Sigmoid colon (tissue), 7 donors: Measurements from ENCODE around the gene KIF5C. TPM values are rescaled to one million over a fixed set of nuclear protein-coding genes. Genes with fewer than 3 reads are reported as not detected.

Experiments
- DNase-seq: peaks from one replicate; pipeline ENCODE4 v3.0.0-alpha.2; 2019
- H3K27ac ChIP-seq, 4 donors: fragments of 200-600 bp; sonication (generic); one replicate each; pipeline ENCODE4 v1.5.1; 2016 to 2019; ENCODE audit warnings: mild to moderate bottlenecking in 1 of 4
- H3K27me3 ChIP-seq, 3 donors: fragments of 200-600 bp; sonication (generic); one replicate each; pipeline ENCODE4 v1.5.1; 2019; ENCODE audit warnings: mild to moderate bottlenecking in 1 of 3
- H3K36me3 ChIP-seq, 4 donors: fragments of 200-600 bp; sonication (generic); one replicate each; pipeline ENCODE4 v1.5.1; 2016 to 2019
- H3K4me1 ChIP-seq, 4 donors: fragments of 200-600 bp; sonication (generic); one replicate each; pipeline ENCODE4 v1.5.1; 2017 to 2019
- H3K4me3 ChIP-seq, 4 donors: fragments of 200-600 bp; sonication (generic); one replicate each; pipeline ENCODE4 v1.5.1; 2017 to 2019; ENCODE audit warnings: mild to moderate bottlenecking in 2 of 4, moderate library complexity in 1 of 4
- H3K9me3 ChIP-seq, 4 donors: fragments of 200-600 bp in 3 of 4; sonication (generic) in 3 of 4; one replicate each; pipeline versions ENCODE4 v1.5.1 to v1.6.1; 2013 to 2019
- CTCF ChIP-seq, 4 experiments: fragments of 450-650 bp in 3 of 4; fragments of 200-600 bp in 1 of 4; IDR thresholded peaks; one replicate each; pipeline ENCODE4 v1.5.1; 2016 to 2019; ENCODE audit warnings: antibody characterized with exemption in 4 of 4, mild to moderate bottlenecking in 3 of 4, moderate library complexity in 2 of 4
- EP300 ChIP-seq, 4 donors: sonication (generic); formaldehyde crosslinking; IDR thresholded peaks; one replicate each; pipeline ENCODE4 v1.6.1; 2017; ENCODE audit warnings: antibody characterized with exemption in 4 of 4
- POLR2A ChIP-seq, 2 donors: fragments of 450-650 bp; IDR thresholded peaks; one replicate each; pipeline ENCODE4 v1.6.1; 2016; ENCODE audit warnings: antibody characterized with exemption in 2 of 2, mild to moderate bottlenecking in 2 of 2, moderate library complexity in 2 of 2
- POLR2AphosphoS5 ChIP-seq, 4 donors: sonication (generic); formaldehyde crosslinking; IDR thresholded peaks; one replicate each; pipeline ENCODE4 v1.6.1; 2017; ENCODE audit warnings: antibody characterized with exemption in 4 of 4
- WGBS, 2 donors: extraction: QIAGEN DNeasy Blood & Tissue Kit; methylation state at CpG; one replicate each; pipeline ENCODE4 v1.1.7; 2013; 5-methylcytosine and 5-hydroxymethylcytosine counted together
- intact Hi-C: fragments of 100-400 bp; cut with DNase I; formaldehyde crosslinking; loops from one replicate; pipeline ENCODE4 v1.15.1; 2023
- polyA plus RNA-seq, 3 donors: library from polyadenylated mRNA; stranded (reverse); fragments of 200-250 nt; gene quantifications; one replicate each; pipeline ENCODE4 v1.2.3, GENCODE V29; 2013
- total RNA-seq, 4 donors: library from RNA; depleted of rRNA; stranded (reverse); fragments of >200 nt; gene quantifications; one replicate each; pipeline ENCODE4 v1.1.0, GENCODE V29; 2016
- donor health status: healthy with polysubstance abuse.
- donor health status: Bipolar disorder and iron deficiency.
- donor health status: healthy.

Gene KIF5C
- total and polyA plus RNA-seq, 7 donors: 0.23 to 11.1 (median 7.3) TPM

- no peaks in the 10 kb centered on the region for H3K9me3 ChIP-seq
- no peak overlapping the region for H3K4me3 ChIP-seq
- H3K4me1 ChIP-seq: peaks cover 0 to 5% (median 2%) of the 10 kb centered on the region in 4 donors
- DNase-seq: no peak
- no peaks in the 10 kb centered on the region for H3K27me3 ChIP-seq
- intact Hi-C loops: no loop called here
- no peaks in the 10 kb centered on the region for H3K36me3 ChIP-seq
- H3K27ac ChIP-seq: no peak overlapping the region
- no peak for TF ChIP-seq POLR2A (IDR thresholded peaks at IDR 0.05)
- no peak for TF ChIP-seq CTCF (IDR thresholded peaks at IDR 0.05)
- no peak for TF ChIP-seq EP300 (IDR thresholded peaks at IDR 0.05)
- no peak for TF ChIP-seq POLR2AphosphoS5 (IDR thresholded peaks at IDR 0.05)
- 17 to 73% methylated on average over 10 of the region's 10 CpGs for WGBS, 2 donors
Measured at GRCh38 chr2:149020432-149020851, 145.4 kb downstream of the KIF5C start.

- peaks cover 0 to 5% (median 2%) of the 10 kb centered on the region in 4 donors for H3K4me1 ChIP-seq
- WGBS, 2 donors: 84 to 87% methylated on average over 5 of the region's 5 CpGs
- H3K36me3 ChIP-seq: no peaks in the 10 kb centered on the region
- no peak for DNase-seq
- no peaks in the 10 kb centered on the region for H3K27me3 ChIP-seq
- TF ChIP-seq EP300 (IDR thresholded peaks at IDR 0.05) (no peak), CTCF (IDR thresholded peaks at IDR 0.05) (no peak), POLR2A (IDR thresholded peaks at IDR 0.05) (no peak), POLR2AphosphoS5 (IDR thresholded peaks at IDR 0.05) (no peak)
- intact Hi-C loops: no loop called here
- H3K9me3 ChIP-seq: no peaks in the 10 kb centered on the region
- H3K4me3 ChIP-seq: no peak overlapping the region
- H3K27ac ChIP-seq: no peak overlapping the region
Measured at GRCh38 chr2:149021271-149021719, 146.3 kb downstream of the KIF5C start.

- no peak overlapping the region for H3K27ac ChIP-seq
- TF ChIP-seq POLR2AphosphoS5 (IDR thresholded peaks at IDR 0.05): no peak
- TF ChIP-seq POLR2A (IDR thresholded peaks at IDR 0.05): no peak
- TF ChIP-seq EP300 (IDR thresholded peaks at IDR 0.05): no peak
- no peak for TF ChIP-seq CTCF (IDR thresholded peaks at IDR 0.05)
- no peaks in the 10 kb centered on the region for H3K36me3 ChIP-seq
- H3K27me3 ChIP-seq: no peaks in the 10 kb centered on the region
- WGBS, 2 donors: 88 to 93% methylated on average over 6 of the region's 6 CpGs
- no peak for DNase-seq
- intact Hi-C loops: no loop called here
- H3K4me1 ChIP-seq: peaks cover 0 to 5% (median 2%) of the 10 kb centered on the region in 4 donors
- no peaks in the 10 kb centered on the region for H3K9me3 ChIP-seq
- H3K4me3 ChIP-seq: no peak overlapping the region
Measured at GRCh38 chr2:149021761-149022160, 146.7 kb downstream of the KIF5C start.

GRCh38 chr2:149023091-149023490, 148.1 kb downstream of the KIF5C start:
- intact Hi-C loops: no loop called here
- 85 to 87% methylated on average over 6 of the region's 6 CpGs for WGBS, 2 donors
- no peaks in the 10 kb centered on the region for H3K9me3 ChIP-seq
- H3K36me3 ChIP-seq: no peaks in the 10 kb centered on the region
- DNase-seq: no peak
- H3K4me1 ChIP-seq: no peaks in the 10 kb centered on the region
- H3K4me3 ChIP-seq: no peak overlapping the region
- no peaks in the 10 kb centered on the region for H3K27me3 ChIP-seq
- TF ChIP-seq EP300 (IDR thresholded peaks at IDR 0.05) (no peak), POLR2A (IDR thresholded peaks at IDR 0.05) (no peak), CTCF (IDR thresholded peaks at IDR 0.05) (no peak), POLR2AphosphoS5 (IDR thresholded peaks at IDR 0.05) (no peak)
- H3K27ac ChIP-seq: no peak overlapping the region
